GM23338 (cell line): ENCODE results near the gene NCKAP5. TPM values are rescaled to one million over a fixed set of nuclear protein-coding genes. Genes with fewer than 3 reads are reported as not detected.

Experiments used
- ATAC-seq: fragments of 200-7000 bp; cut with Tn5 transposase; 3 replicates; pipeline ENCODE4 v1.9.1; 2020
- DNase-seq: peaks from one replicate; pipeline ENCODE4 v3.0.0-alpha.2; 2015; ENCODE audit warnings: low spot score
- H2AFZ ChIP-seq: fragments of 200-600 bp; sonication (generic); 2 replicates; pipeline ENCODE4 v1.8.0; 2016; ENCODE audit warnings: antibody characterized with exemption, mild to moderate bottlenecking, moderate library complexity
- H3F3A ChIP-seq: fragments of 200-600 bp; sonication (generic); replicated peaks from 2 replicates; pipeline ENCODE4 v1.8.0; 2017; ENCODE audit warnings: antibody characterized with exemption, mixed run types, low read depth
- H3K27ac ChIP-seq: fragments of 200-600 bp; sonication (generic); 2 replicates; pipeline ENCODE4 v1.6.1; 2016; ENCODE audit warnings: low read depth
- H3K27me3 ChIP-seq: fragments of 200-600 bp; sonication (generic); 2 replicates; pipeline ENCODE4 v1.8.0; 2016; ENCODE audit warnings: mild to moderate bottlenecking, mixed run types, moderate library complexity; ENCODE audit not compliant: insufficient read depth
- H3K36me3 ChIP-seq: fragments of 200-600 bp; sonication (generic); 2 replicates; pipeline ENCODE4 v1.8.0; 2016; ENCODE audit warnings: mild to moderate bottlenecking; ENCODE audit not compliant: insufficient read depth
- H3K4me1 ChIP-seq: fragments of 200-600 bp; sonication (generic); 2 replicates; pipeline ENCODE4 v1.8.0; 2016; ENCODE audit warnings: mild to moderate bottlenecking, moderate library complexity; ENCODE audit not compliant: insufficient read depth
- H3K4me2 ChIP-seq: fragments of 200-600 bp; sonication (generic); 2 replicates; pipeline ENCODE4 v1.7.1; 2017; ENCODE audit warnings: mixed run types
- H3K4me3 ChIP-seq: fragments of 200-600 bp; sonication (generic); 2 replicates; pipeline ENCODE4 v1.6.1; 2016; ENCODE audit warnings: mixed run types
- H3K79me2 ChIP-seq: fragments of 200-600 bp; sonication (generic); replicated peaks from 2 replicates; pipeline ENCODE4 v1.8.0; 2017; ENCODE audit warnings: mild to moderate bottlenecking; ENCODE audit not compliant: insufficient read depth
- H3K9me2 ChIP-seq: fragments of 200-600 bp; sonication (generic); 2 replicates; pipeline ENCODE4 v1.8.0; 2017; ENCODE audit not compliant: insufficient read depth
- H4K20me1 ChIP-seq: fragments of 200-600 bp; sonication (generic); replicated peaks from 2 replicates; pipeline ENCODE4 v1.8.0; 2017; ENCODE audit warnings: mild to moderate bottlenecking; ENCODE audit not compliant: insufficient read depth
- H3K27ac Mint-ChIP-seq: 2 replicates; pipeline ENCODE4 v1.8.0; 2020; ENCODE audit warnings: inconsistent platforms, mild to moderate bottlenecking, moderate library complexity, mixed read lengths
- H3K27me3 Mint-ChIP-seq: 3 replicates; pipeline ENCODE4 v1.8.0; 2022; ENCODE audit warnings: low read depth, mild to moderate bottlenecking, moderate library complexity, mixed read lengths, inconsistent platforms; ENCODE audit not compliant: insufficient read depth, poor library complexity
- H3K36me3 Mint-ChIP-seq: 3 replicates; pipeline ENCODE4 v1.8.0; 2021; ENCODE audit warnings: low read depth, mild to moderate bottlenecking, inconsistent platforms, moderate library complexity, mixed read lengths
- H3K4me1 Mint-ChIP-seq: 3 replicates; pipeline ENCODE4 v1.8.0; 2020; ENCODE audit warnings: mild to moderate bottlenecking, inconsistent platforms, mixed read lengths
- H3K4me3 Mint-ChIP-seq: 3 replicates; pipeline ENCODE4 v1.8.0; 2021; ENCODE audit warnings: moderate library complexity, mild to moderate bottlenecking, inconsistent platforms, mixed read lengths
- H3K9me3 Mint-ChIP-seq: 3 replicates; pipeline ENCODE4 v1.8.0; 2020; ENCODE audit warnings: moderate library complexity, mild to moderate bottlenecking, inconsistent platforms, mixed read lengths
- CREB1 ChIP-seq: fragments of 250-450 bp; sonication (Bioruptor Pico); IDR thresholded peaks from 2 replicates; pipeline ENCODE4 v1.5.0; 2020; ENCODE audit warnings: low read depth, mild to moderate bottlenecking, moderate library complexity
- EZH2 ChIP-seq: fragments of 200-600 bp; sonication (generic); IDR thresholded peaks from one replicate; pipeline ENCODE4 v1.8.0; 2017; ENCODE audit warnings: antibody characterized with exemption, mild to moderate bottlenecking, low read depth; ENCODE audit not compliant: unreplicated experiment
- EZH2phosphoT487 ChIP-seq: fragments of 200-600 bp; sonication (generic); IDR thresholded peaks from one replicate; pipeline ENCODE4 v1.8.1; 2018; ENCODE audit warnings: antibody characterized with exemption; ENCODE audit not compliant: unreplicated experiment
- JUNB ChIP-seq: IDR thresholded peaks from one replicate; pipeline ENCODE4 v1.6.1; 2016; ENCODE audit warnings: antibody characterized with exemption; ENCODE audit not compliant: unreplicated experiment
- NANOG ChIP-seq: IDR thresholded peaks from 2 replicates; pipeline ENCODE4 v1.6.1; 2016; ENCODE audit warnings: antibody characterized with exemption, borderline replicate concordance
- POLR2AphosphoS5 ChIP-seq: IDR thresholded peaks from 2 replicates; pipeline ENCODE4 v1.6.1; 2016; ENCODE audit warnings: antibody characterized with exemption, low read depth
- STAT1 ChIP-seq: IDR thresholded peaks from one replicate; pipeline ENCODE4 v1.6.1; 2016; ENCODE audit warnings: antibody characterized with exemption; ENCODE audit not compliant: unreplicated experiment
- ZNF114 ChIP-seq: fragments of 250-450 bp; sonication (Bioruptor Pico); IDR thresholded peaks from 2 replicates; pipeline ENCODE4 v1.5.0; 2020; ENCODE audit warnings: mild to moderate bottlenecking, moderate library complexity
- ZNF331 ChIP-seq: fragments of 250-450 bp; sonication (Bioruptor Pico); IDR thresholded peaks from 2 replicates; pipeline ENCODE4 v1.5.0; 2020; ENCODE audit warnings: low read depth, mild to moderate bottlenecking, moderate library complexity
- polyA plus RNA-seq: library from polyadenylated mRNA; unstranded; fragments of >200 nt; fragmentation: Nextera tagmentation; extraction: Ambion mirVana; gene quantifications from 2 replicates; pipeline ENCODE4 v1.2.1, GENCODE V29; 2016
- total RNA-seq: library from RNA; depleted of rRNA; stranded (reverse); fragments of >200 nt; shearing (Covaris generic); gene quantifications from 2 replicates; pipeline ENCODE4 v1.2.3, GENCODE V29; 2014
- TF ChIP-seq, protein P1 (sequence below), 2 experiments: fragments of 200-600 bp in 1 of 2; sonication (generic) in 1 of 2; conservative IDR thresholded peaks; 2 replicates each; pipeline versions ENCODE4 v1.5.1 to v1.6.1; 2016 to 2017; ENCODE audit warnings: antibody characterized with exemption in 2 of 2, low read depth in 2 of 2, mild to moderate bottlenecking in 2 of 2, moderate library complexity in 1 of 2
- TF ChIP-seq, protein P2 (sequence below): fragments of 250-450 bp; sonication (Bioruptor Pico); IDR thresholded peaks from 2 replicates; pipeline ENCODE4 v1.5.0; 2020; ENCODE audit warnings: mild to moderate bottlenecking, moderate library complexity
- TF ChIP-seq, protein P3 (sequence below): IDR thresholded peaks from 2 replicates; pipeline ENCODE4 v1.6.1; 2016; ENCODE audit warnings: antibody characterized with exemption
- TF ChIP-seq, protein P4 (sequence below): IDR thresholded peaks from one replicate; pipeline ENCODE4 v1.6.1; 2018; ENCODE audit warnings: antibody characterized with exemption; ENCODE audit not compliant: unreplicated experiment

The NCKAP5 gene
- total and polyA plus RNA-seq, 2 experiments from 2014 or later, result 0.34 to 0.73 TPM

DNA sequence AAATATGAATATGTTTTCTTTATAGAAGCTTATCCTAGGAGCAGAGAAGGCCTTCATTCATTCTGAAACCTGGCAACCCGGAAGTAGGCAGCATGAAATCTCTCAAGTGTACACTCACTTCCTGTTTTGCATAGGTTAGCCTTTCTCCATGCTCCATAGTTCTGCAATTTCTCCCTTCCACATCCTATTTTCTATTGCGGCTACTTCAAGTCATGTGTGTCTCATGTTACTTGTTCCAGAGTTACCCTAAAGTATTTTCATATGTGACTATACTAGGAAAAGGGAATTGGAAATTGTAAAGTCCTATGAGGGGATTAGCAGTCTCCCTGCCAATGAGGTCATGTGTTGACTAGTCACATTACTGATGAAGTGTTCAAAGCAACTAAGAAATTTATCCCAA, 320.6 kb downstream of the NCKAP5 start:
- no peak for TF ChIP-seq POLR2AphosphoS5
- TF ChIP-seq EZH2, result no peak
- TF ChIP-seq ZNF331 (CRISPR knock-in tag), result no peak
- TF ChIP-seq, protein P1, sequence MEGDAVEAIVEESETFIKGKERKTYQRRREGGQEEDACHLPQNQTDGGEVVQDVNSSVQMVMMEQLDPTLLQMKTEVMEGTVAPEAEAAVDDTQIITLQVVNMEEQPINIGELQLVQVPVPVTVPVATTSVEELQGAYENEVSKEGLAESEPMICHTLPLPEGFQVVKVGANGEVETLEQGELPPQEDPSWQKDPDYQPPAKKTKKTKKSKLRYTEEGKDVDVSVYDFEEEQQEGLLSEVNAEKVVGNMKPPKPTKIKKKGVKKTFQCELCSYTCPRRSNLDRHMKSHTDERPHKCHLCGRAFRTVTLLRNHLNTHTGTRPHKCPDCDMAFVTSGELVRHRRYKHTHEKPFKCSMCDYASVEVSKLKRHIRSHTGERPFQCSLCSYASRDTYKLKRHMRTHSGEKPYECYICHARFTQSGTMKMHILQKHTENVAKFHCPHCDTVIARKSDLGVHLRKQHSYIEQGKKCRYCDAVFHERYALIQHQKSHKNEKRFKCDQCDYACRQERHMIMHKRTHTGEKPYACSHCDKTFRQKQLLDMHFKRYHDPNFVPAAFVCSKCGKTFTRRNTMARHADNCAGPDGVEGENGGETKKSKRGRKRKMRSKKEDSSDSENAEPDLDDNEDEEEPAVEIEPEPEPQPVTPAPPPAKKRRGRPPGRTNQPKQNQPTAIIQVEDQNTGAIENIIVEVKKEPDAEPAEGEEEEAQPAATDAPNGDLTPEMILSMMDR (conservative IDR thresholded peaks at IDR 0.05; ENCODE audit: low read depth in 2 of 2), result no peak
- TF ChIP-seq STAT1, result no peak
- TF ChIP-seq CREB1 (CRISPR knock-in tag), result no peak
- TF ChIP-seq EZH2phosphoT487, result no peak
- TF ChIP-seq JUNB, result no peak
- no peak for TF ChIP-seq ZNF114 (CRISPR knock-in tag)
- no peak for TF ChIP-seq NANOG
- TF ChIP-seq, protein P2, sequence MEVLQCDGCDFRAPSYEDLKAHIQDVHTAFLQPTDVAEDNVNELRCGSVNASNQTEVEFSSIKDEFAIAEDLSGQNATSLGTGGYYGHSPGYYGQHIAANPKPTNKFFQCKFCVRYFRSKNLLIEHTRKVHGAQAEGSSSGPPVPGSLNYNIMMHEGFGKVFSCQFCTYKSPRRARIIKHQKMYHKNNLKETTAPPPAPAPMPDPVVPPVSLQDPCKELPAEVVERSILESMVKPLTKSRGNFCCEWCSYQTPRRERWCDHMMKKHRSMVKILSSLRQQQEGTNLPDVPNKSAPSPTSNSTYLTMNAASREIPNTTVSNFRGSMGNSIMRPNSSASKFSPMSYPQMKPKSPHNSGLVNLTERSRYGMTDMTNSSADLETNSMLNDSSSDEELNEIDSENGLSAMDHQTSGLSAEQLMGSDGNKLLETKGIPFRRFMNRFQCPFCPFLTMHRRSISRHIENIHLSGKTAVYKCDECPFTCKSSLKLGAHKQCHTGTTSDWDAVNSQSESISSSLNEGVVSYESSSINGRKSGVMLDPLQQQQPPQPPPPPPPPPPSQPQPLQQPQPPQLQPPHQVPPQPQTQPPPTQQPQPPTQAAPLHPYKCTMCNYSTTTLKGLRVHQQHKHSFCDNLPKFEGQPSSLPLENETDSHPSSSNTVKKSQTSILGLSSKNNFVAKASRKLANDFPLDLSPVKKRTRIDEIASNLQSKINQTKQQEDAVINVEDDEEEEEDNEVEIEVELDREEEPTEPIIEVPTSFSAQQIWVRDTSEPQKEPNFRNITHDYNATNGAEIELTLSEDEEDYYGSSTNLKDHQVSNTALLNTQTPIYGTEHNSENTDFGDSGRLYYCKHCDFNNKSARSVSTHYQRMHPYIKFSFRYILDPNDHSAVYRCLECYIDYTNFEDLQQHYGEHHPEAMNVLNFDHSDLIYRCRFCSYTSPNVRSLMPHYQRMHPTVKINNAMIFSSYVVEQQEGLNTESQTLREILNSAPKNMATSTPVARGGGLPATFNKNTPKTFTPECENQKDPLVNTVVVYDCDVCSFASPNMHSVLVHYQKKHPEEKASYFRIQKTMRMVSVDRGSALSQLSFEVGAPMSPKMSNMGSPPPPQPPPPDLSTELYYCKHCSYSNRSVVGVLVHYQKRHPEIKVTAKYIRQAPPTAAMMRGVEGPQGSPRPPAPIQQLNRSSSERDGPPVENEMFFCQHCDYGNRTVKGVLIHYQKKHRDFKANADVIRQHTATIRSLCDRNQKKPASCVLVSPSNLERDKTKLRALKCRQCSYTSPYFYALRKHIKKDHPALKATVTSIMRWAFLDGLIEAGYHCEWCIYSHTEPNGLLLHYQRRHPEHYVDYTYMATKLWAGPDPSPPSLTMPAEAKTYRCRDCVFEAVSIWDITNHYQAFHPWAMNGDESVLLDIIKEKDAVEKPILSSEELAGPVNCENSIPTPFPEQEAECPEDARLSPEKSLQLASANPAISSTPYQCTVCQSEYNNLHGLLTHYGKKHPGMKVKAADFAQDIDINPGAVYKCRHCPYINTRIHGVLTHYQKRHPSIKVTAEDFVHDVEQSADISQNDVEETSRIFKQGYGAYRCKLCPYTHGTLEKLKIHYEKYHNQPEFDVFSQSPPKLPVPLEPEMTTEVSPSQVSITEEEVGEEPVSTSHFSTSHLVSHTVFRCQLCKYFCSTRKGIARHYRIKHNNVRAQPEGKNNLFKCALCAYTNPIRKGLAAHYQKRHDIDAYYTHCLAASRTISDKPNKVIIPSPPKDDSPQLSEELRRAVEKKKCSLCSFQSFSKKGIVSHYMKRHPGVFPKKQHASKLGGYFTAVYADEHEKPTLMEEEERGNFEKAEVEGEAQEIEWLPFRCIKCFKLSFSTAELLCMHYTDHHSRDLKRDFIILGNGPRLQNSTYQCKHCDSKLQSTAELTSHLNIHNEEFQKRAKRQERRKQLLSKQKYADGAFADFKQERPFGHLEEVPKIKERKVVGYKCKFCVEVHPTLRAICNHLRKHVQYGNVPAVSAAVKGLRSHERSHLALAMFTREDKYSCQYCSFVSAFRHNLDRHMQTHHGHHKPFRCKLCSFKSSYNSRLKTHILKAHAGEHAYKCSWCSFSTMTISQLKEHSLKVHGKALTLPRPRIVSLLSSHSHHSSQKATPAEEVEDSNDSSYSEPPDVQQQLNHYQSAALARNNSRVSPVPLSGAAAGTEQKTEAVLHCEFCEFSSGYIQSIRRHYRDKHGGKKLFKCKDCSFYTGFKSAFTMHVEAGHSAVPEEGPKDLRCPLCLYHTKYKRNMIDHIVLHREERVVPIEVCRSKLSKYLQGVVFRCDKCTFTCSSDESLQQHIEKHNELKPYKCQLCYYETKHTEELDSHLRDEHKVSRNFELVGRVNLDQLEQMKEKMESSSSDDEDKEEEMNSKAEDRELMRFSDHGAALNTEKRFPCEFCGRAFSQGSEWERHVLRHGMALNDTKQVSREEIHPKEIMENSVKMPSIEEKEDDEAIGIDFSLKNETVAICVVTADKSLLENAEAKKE (CRISPR knock-in tag), result no peak
- TF ChIP-seq, protein P3, sequence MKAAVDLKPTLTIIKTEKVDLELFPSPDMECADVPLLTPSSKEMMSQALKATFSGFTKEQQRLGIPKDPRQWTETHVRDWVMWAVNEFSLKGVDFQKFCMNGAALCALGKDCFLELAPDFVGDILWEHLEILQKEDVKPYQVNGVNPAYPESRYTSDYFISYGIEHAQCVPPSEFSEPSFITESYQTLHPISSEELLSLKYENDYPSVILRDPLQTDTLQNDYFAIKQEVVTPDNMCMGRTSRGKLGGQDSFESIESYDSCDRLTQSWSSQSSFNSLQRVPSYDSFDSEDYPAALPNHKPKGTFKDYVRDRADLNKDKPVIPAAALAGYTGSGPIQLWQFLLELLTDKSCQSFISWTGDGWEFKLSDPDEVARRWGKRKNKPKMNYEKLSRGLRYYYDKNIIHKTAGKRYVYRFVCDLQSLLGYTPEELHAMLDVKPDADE, result no peak
- TF ChIP-seq, protein P4, sequence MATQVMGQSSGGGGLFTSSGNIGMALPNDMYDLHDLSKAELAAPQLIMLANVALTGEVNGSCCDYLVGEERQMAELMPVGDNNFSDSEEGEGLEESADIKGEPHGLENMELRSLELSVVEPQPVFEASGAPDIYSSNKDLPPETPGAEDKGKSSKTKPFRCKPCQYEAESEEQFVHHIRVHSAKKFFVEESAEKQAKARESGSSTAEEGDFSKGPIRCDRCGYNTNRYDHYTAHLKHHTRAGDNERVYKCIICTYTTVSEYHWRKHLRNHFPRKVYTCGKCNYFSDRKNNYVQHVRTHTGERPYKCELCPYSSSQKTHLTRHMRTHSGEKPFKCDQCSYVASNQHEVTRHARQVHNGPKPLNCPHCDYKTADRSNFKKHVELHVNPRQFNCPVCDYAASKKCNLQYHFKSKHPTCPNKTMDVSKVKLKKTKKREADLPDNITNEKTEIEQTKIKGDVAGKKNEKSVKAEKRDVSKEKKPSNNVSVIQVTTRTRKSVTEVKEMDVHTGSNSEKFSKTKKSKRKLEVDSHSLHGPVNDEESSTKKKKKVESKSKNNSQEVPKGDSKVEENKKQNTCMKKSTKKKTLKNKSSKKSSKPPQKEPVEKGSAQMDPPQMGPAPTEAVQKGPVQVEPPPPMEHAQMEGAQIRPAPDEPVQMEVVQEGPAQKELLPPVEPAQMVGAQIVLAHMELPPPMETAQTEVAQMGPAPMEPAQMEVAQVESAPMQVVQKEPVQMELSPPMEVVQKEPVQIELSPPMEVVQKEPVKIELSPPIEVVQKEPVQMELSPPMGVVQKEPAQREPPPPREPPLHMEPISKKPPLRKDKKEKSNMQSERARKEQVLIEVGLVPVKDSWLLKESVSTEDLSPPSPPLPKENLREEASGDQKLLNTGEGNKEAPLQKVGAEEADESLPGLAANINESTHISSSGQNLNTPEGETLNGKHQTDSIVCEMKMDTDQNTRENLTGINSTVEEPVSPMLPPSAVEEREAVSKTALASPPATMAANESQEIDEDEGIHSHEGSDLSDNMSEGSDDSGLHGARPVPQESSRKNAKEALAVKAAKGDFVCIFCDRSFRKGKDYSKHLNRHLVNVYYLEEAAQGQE, result no peak
- Histone ChIP-seq H3F3A (no peaks in the 10 kb centered on the region), H4K20me1 (no peaks in the 10 kb centered on the region), H3K9me2 (no peaks in the 10 kb centered on the region), H3K36me3 (no peaks in the 10 kb centered on the region), H2AFZ (no peak overlapping the region), H3K27me3 (no peaks in the 10 kb centered on the region), H3K4me3 (no peak overlapping the region), H3K4me1 (no peaks in the 10 kb centered on the region), H3K27ac (no peak overlapping the region), H3K79me2 (no peaks in the 10 kb centered on the region), H3K4me2 (no peak overlapping the region)
- no peaks in the 10 kb centered on the region for H3K27me3 Mint-ChIP-seq
- no peak overlapping the region for H3K27ac Mint-ChIP-seq
- H3K9me3 Mint-ChIP-seq, result no peaks in the 10 kb centered on the region
- no peak overlapping the region for H3K4me3 Mint-ChIP-seq
- no peak for DNase-seq
- H3K4me1 Mint-ChIP-seq, result peaks cover 4% of the 10 kb centered on the region
- no peaks in the 10 kb centered on the region for H3K36me3 Mint-ChIP-seq
- ATAC-seq, result no peak
